Measurements from ENCODE around the gene ALG1. TPM values are rescaled to one million over a fixed set of nuclear protein-coding genes. Genes with fewer than 3 reads are reported as not detected.
"Not testable (repeated sequence)": the region's sequence is repeated elsewhere in the genome, so short reads cannot be mapped to it uniquely, and the experiment has no call there.

Gene ALG1
- total RNA-seq, 1 experiment from 2014 or later, result 31.4 TPM

GRCh38 chr16:5108505-5109158 lies 37.0 kb downstream of the ALG1 start (continued):
- TF ChIP-seq ZNF263 (CRISPR knock-in tag; IDR thresholded peaks at IDR 0.05; ENCODE audit: low read depth) (no peak), ZBTB21 (CRISPR knock-in tag; IDR thresholded peaks at IDR 0.05; ENCODE audit: borderline replicate concordance) (no peak), ZNF423 (CRISPR knock-in tag; IDR thresholded peaks at IDR 0.05) (no peak)

GRCh38 chr16:5110933-5111332 lies 39.3 kb downstream of the ALG1 start:
- H3K27ac Mint-ChIP-seq, result peak overlapping the region; percentile 5; the same call in 1 of the 2 replicates
- DNase-seq (ENCODE audit: low spot score); H3K36me3 Mint-ChIP-seq; H3K4me3 Mint-ChIP-seq; CTCF ChIA-PET; H3K9me3 Mint-ChIP-seq; ATAC-seq; POLR2A ChIA-PET; H3K27me3 Mint-ChIP-seq (ENCODE audit: low read depth); H3K4me1 Mint-ChIP-seq: not testable (repeated sequence)

- H3K9me3 Mint-ChIP-seq; ATAC-seq; CTCF ChIA-PET; H3K27ac Mint-ChIP-seq; H3K36me3 Mint-ChIP-seq; DNase-seq (ENCODE audit: low spot score); POLR2A ChIA-PET; H3K27me3 Mint-ChIP-seq (ENCODE audit: low read depth); H3K4me3 Mint-ChIP-seq: not testable (repeated sequence)
- peaks cover 11% of the 10 kb centered on the region for H3K4me1 Mint-ChIP-seq
Measured at GRCh38 chr16:5116780-5117295, 45.2 kb downstream of the ALG1 start.

- H3K4me3 Mint-ChIP-seq; H3K27me3 Mint-ChIP-seq (ENCODE audit: low read depth); H3K36me3 Mint-ChIP-seq; ATAC-seq; H3K9me3 Mint-ChIP-seq; CTCF ChIA-PET; H3K27ac Mint-ChIP-seq; POLR2A ChIA-PET: not testable (repeated sequence)
- peak; percentile 23 for DNase-seq (ENCODE audit: low spot score)
- H3K4me1 Mint-ChIP-seq, result peaks cover 11% of the 10 kb centered on the region
Measured at GRCh38 chr16:5117300-5118087, 45.9 kb downstream of the ALG1 start.

- H3K36me3 Mint-ChIP-seq; H3K9me3 Mint-ChIP-seq; H3K27ac Mint-ChIP-seq; DNase-seq (ENCODE audit: low spot score); H3K4me3 Mint-ChIP-seq; H3K27me3 Mint-ChIP-seq (ENCODE audit: low read depth); ATAC-seq; CTCF ChIA-PET; POLR2A ChIA-PET: not testable (repeated sequence)
- H3K4me1 Mint-ChIP-seq, result peaks cover 39% of the 10 kb centered on the region
Measured at GRCh38 chr16:5131467-5132004, 59.9 kb downstream of the ALG1 start.

GRCh38 chr16:5132915-5133600 lies 61.4 kb downstream of the ALG1 start:
- CTCF ChIA-PET, result interaction anchor here (0.6 to 2.9 kb wide), 9 partner anchors 9 to 357 kb away, joined by 3 to 12 read pairs (median 3); no protein-coding TSS in a partner anchor
- H3K36me3 Mint-ChIP-seq; ATAC-seq; H3K27me3 Mint-ChIP-seq (ENCODE audit: low read depth); H3K27ac Mint-ChIP-seq; H3K9me3 Mint-ChIP-seq; H3K4me3 Mint-ChIP-seq: not testable (repeated sequence)
- POLR2A ChIA-PET, result interaction anchor here (0.5 kb wide), 2 partner anchors 244 to 530 kb away, joined by 3 to 6 read pairs; no protein-coding TSS in a partner anchor
- peak; percentile 17 for DNase-seq (ENCODE audit: low spot score)
- peaks cover 40% of the 10 kb centered on the region for H3K4me1 Mint-ChIP-seq

- peak overlapping the region; percentile 97 for H3K27ac Mint-ChIP-seq
- peak; percentile 78 for ATAC-seq
Measured at GRCh38 chr16:5134739-5135452, 63.3 kb downstream of the ALG1 start.

More at GRCh38 chr16:5134739-5135452, 63.3 kb downstream of the ALG1 start:
- DNase-seq (ENCODE audit: low spot score), result peak; percentile 53
- CTCF ChIA-PET, result interaction anchor here (0.7 to 2.9 kb wide), 2 partner anchors 36 to 461 kb away, joined by 4 to 12 read pairs; no protein-coding TSS in a partner anchor
- H3K27me3 Mint-ChIP-seq (ENCODE audit: low read depth); H3K36me3 Mint-ChIP-seq; H3K9me3 Mint-ChIP-seq; POLR2A ChIA-PET: not testable (repeated sequence)
- peak; percentile 47; the same call in 1 of the 2 replicates for TF ChIP-seq ETV6 (CRISPR knock-in tag; IDR thresholded peaks at IDR 0.05)
- 0 out of 2 replicates have a peak, but pooled peaks have one; percentile 44 for TF ChIP-seq TP53 (CRISPR knock-in tag; IDR thresholded peaks at IDR 0.05)
- TF ChIP-seq TEAD1 (CRISPR knock-in tag; IDR thresholded peaks at IDR 0.05), result peak; percentile 43; the same call in 1 of the 2 replicates
- 0 out of 2 replicates have a peak, but pooled peaks have one; percentile 22 for TF ChIP-seq TEAD4 (CRISPR knock-in tag; IDR thresholded peaks at IDR 0.05)
- peak; percentile 47; the same call in 1 of the 2 replicates for TF ChIP-seq ZNF423 (CRISPR knock-in tag; IDR thresholded peaks at IDR 0.05)
- TF ChIP-seq GABPB1 (CRISPR knock-in tag; IDR thresholded peaks at IDR 0.05), result peak; percentile 96
- TF ChIP-seq ATF3 (CRISPR knock-in tag; conservative IDR thresholded peaks at IDR 0.05), result peak; percentile 75
- peak; percentile 51 for TF ChIP-seq MAX (CRISPR knock-in tag; IDR thresholded peaks at IDR 0.05)
- 0 out of 2 replicates have a peak, but pooled peaks have one; percentile 30 for TF ChIP-seq ZNF281 (CRISPR knock-in tag; IDR thresholded peaks at IDR 0.05)
- H3K4me3 Mint-ChIP-seq, result peak overlapping the region; percentile 58
- H3K4me1 Mint-ChIP-seq, result peaks cover 40% of the 10 kb centered on the region
